Brain pericyte (primary cell): ENCODE data around the gene SMYD4.
"Not testable (repeated sequence)": the region's sequence is repeated elsewhere in the genome, so short reads cannot be mapped to it uniquely, and the experiment has no call there.

Experiments used
- DNase-seq: peaks from one replicate; pipeline ENCODE4 v3.0.0-alpha.2; 2012; ENCODE audit warnings: low read depth, low spot score

Gene SMYD4

GRCh38 chr17:1783271-1783670 lies 46.4 kb downstream of the SMYD4 start:
- DNase-seq, result no peak

DNA sequence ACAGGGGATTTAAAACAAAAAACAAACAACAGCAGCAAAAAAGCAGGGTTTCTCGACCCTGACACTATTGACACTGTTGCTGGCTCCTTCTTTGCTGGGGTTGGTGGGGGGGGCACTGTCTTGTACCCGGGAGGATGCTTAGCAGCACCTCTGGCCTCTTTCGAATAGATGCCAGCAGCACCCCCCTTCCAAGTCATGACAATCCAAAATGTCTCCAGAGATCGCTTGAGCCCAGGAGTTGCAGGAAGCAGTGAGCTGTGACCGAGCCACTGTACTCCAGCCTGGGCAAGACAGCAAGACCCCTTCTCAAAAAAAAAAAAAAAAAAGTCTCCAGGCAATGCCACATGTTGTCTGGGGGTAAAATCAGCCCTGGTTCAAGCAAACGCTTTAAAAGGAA lies 47.5 kb downstream of the SMYD4 start:
- no peak for DNase-seq

DNA sequence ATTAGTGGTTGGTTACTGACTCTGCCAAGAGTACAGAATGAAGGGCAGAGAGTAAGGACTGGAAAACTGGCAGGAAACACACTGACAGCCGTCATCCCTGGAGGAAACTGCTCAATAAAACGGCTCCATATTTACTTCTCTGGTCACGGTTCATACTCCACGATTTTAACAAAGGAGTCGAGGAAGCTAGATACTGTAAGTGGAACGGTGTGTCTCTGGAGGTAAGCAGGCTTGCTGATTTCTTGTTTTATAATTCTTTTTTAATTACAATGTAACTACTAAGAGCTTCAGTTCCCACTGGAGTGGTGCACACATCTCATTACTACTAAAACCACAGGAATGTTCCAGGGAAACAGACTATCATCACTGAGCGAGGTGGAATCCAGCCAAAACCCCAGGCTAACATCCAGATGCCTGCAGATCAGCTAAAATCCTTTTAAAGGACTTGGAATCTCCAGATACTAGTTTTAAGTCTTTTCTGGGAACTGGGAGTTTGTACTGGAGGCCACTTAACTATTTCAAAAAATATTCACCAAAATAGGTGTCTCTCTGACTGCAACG lies 50.1 kb downstream of the SMYD4 start:
- DNase-seq, result peak; percentile 83

GRCh38 chr17:1776857-1777256 lies 52.8 kb downstream of the SMYD4 start:
- DNase-seq, result no peak

GRCh38 chr17:1776328-1776727 lies 53.4 kb downstream of the SMYD4 start:
- DNase-seq, result no peak

- no peak for DNase-seq
Measured at GRCh38 chr17:1774390-1775176, 55.1 kb downstream of the SMYD4 start.

DNA sequence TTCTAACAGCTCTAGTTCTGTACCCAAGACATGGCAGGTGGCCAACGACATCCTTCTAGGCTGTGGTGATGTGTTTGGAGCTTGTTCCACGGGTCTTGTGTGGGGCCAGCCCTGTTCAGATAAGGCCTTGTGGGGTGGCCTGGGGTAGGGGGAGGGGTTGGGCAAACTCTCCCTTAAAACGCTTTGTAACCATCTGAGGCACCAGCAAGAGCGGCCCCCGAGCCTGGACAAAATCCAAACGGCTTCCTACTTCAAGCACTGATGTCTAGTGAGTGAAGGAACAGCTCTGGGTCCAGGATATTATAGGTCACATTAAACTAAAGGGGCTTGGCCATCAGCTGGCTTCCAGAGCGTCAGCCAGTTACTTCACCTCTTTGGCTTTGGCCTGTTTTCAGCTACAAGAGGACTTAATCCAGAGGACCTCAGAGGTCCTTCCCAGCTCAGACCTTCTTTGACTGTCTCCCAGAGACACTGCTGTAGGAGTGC lies 56.0 kb downstream of the SMYD4 start:
- DNase-seq, result no peak

- not testable (repeated sequence) for DNase-seq
Measured at GRCh38 chr17:1773000-1773695, 56.6 kb downstream of the SMYD4 start.

DNA sequence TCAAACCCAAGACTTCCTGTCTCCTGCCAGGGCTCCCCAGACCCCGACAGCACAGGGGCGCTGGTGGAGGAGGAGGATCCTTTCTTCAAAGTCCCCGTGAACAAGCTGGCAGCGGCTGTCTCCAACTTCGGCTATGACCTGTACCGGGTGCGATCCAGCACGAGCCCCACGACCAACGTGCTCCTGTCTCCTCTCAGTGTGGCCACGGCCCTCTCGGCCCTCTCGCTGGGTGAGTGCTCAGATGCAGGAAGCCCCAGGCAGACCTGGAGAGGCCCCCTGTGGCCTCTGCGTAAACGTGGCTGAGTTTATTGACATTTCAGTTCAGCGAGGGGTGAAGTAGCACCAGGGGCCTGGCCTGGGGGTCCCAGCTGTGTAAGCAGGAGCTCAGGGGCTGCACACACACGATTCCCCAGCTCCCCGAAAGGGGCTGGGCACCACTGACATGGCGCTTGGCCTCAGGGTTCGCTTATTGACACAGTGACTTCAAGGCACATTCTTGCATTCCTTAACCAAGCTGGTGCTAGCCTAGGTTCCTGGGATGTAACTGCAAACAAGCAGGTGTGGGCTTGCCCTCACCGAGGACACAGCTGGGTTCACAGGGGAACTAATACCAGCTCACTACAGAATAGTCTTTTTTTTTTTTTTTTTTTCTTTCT lies 59.8 kb downstream of the SMYD4 start:
- peak; percentile 95 for DNase-seq

- DNase-seq, result no peak
Measured at GRCh38 chr17:1767358-1767757, 62.3 kb downstream of the SMYD4 start.

DNA sequence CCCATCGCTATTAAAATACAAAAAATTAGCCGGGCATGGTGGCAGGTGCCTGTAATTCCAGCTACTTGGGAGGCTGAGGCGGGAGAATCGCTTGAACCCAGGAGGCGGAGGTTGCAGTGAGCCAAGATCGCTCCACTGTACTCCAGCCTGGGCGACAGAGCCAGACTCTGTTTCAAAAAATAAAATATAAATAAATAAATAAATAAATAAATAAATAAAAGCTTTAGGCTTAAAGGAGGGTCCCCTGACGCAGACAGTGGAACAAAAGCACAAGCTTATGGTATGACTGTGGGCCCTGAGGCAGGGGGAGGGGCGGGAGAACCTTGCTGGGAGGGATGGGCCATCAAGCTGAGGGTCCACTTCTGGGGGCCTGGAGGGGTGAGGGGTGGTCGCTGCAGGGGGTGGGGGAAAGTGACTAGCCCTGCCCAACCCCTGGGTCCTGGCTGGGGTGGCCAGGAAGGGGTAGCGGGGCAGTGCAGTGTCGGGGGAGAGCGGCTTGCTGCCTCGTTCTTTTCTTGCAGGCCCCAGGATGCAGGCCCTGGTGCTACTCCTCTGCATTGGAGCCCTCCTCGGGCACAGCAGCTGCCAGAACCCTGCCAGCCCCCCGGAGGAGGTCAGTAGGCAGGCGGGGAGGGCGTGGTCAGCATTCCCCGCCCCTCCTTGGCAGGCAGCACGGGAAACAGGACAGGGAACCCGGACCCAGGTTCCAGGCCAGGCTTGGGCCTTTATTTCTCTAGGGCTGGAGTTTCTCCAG lies 63.1 kb downstream of the SMYD4 start:
- DNase-seq, result no peak

GRCh38 chr17:1765576-1765975 lies 64.1 kb downstream of the SMYD4 start:
- no peak for DNase-seq

DNA sequence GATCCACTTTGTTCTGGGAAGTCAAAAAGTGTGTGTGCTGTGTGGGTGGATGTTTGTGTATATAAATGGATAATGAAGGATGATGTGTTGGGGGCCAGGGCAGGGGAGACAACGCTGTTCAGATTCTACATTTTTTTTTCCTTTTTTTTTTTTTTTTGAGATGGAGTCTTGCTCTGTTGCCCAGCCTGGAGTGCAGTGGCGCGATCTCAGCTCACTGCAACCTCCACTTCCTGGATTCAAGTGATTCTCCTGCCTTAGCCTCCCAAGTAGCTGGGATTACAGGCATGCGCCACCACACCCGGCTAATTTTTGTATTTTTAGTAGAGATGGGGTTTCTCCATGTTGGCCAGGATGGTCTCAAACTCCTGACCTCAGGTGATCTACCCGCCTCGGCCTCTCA lies 65.0 kb downstream of the SMYD4 start:
- not testable (repeated sequence) for DNase-seq

- DNase-seq, result peak; percentile 73
Measured at GRCh38 chr17:1764284-1764683, 65.4 kb downstream of the SMYD4 start.

GRCh38 chr17:1762901-1763898 lies 66.5 kb downstream of the SMYD4 start:
- peak; percentile 92 for DNase-seq

DNA sequence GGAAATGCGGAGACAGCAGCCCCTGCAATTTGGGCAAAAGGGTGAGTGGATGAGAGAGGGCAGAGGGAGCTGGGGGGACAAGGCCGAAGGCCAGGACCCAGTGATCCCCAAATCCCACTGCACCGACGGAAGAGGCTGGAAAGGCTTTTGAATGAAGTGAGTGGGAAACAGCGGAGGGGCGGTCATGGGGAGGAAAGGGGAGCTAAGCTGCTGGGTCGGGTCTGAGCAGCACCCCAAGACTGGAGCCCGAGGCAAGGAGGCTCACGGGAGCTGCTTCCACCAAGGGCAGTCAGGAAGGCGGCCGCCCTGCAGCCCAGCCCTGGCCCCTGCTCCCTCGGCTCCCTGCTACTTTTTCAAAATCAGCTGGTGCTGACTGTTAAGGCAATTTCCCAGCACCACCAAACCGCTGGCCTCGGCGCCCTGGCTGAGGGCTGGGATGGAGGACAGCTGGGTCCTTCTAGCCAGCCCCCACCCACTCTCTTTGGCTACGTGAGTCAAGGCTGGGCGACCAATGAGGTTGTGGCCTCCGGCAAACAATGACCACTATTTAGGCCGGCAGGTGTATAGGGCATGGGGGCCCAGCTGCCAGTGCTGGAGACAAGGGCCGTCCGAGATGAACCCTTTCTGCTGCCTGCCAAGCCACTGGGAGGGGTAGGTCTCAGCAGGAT lies 67.3 kb downstream of the SMYD4 start:
- no peak for DNase-seq

DNA sequence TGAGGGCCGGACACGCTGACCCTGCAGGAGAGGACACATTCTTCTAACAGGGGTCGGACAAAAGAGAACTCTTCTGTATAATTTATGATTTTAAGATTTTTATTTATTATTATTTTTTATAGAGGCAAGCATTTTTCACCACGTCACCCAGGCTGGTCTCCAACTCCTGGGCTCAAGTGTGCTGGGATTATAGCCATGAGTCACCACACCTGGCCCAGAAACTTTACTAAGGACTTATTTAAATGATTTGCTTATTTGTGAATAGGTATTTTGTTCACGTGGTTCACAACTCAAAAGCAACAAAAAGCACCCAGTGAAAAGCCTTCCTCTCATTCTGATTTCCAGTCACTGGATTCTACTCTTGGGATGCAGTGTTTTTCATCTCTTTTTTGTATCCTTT lies 70.2 kb downstream of the SMYD4 start:
- DNase-seq, result no peak

DNA sequence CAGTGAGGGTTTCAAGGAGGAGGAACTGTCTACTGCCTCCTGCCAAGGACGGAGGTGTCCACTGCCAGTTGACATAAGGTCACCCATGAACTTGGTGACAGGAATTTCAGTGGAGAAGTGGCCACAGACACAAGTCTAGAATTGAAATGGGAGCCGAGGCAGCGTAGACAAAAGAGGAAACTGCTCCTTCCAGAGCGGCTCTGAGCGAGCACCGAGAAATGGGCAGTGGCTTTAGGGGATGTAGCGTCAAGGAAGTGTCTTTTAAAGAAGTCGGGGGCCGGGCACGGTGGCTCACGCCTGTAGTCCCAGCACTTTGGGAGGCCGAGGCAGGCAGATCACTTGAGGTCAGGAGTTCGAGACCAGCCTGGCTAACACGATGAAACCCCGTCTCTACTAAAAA lies 70.9 kb downstream of the SMYD4 start:
- no peak for DNase-seq

DNA sequence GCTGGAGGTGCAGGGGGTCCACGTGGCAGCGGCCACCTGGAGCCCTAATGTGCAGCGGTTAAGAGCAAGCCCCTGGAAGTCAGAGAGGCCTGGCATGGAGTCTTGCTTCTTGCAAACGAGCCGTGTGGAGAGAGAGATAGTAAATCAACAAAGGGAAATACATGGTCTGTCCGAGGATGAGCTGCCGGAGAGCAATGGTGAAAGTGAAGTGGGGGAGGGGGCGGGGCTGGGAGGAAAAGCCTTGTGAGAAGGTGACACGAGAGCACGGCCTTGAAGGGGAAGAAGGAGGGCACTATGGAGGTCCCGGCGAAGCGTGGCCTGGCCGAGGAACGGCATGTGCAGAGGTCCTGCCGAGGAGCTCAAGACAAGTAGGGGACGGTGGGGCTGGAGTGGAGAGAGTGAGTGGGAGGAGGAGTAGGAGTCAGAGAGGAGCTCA lies 73.9 kb downstream of the SMYD4 start:
- no peak for DNase-seq
